ENCODE results near the gene CCL17.

The CCL17 gene

DNA sequence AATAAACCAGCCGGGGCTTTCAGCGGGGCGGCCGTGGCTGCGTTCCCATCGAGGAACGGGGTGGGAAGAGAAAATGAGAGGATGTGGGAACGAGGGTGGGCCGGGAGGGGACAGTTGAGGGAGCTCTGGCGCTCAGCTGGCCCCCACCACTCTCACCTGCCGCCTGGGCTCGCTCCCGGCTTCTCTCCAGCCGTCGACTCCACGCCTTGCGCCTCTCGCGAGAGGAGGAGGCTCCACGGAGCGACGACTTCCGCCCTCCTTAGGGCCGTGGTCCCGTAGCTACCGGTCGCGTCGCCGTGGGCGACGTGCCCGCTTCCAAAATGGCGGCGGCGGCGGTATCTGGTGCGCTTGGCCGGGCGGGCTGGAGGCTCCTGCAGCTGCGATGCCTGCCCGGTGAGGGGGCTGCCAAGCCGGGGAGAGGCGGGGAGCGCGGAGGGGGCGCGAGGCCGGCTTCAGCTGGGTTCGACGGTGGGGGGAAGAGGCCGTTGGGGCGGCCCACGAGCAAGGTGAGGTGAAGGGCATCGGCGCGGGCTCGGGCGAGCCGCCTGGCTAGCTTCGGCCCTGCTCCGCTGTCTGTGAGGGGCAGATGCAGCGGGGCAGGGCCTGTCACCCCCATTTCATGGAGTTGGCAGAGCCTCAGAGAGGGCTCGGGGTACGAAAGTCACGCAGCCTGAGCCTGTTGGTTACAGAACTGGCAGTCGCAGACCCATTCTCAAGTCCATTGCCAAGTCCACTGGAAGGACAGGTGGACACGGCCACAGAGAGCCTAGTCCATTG lies 42.8 kb downstream of the CCL17 start, which contains the start of the genes CIAPIN1 and COQ9:
Gene CIAPIN1 (minus strand): TSS at position 200 of the 777 bp plus-strand sequence. CDS start 6,457 bp downstream, outside the sequence.
Gene COQ9 (plus strand): TSS at position 294 of the 777 bp plus-strand sequence. CDS start 27 bp downstream, at position 321.
- H3K4me3 ChIP-seq (ENCODE audit: low read depth, low read length), result peak within 1 kb of the TSS; percentile 88
- TF ChIP-seq MYC (IDR thresholded peaks at IDR 0.05; ENCODE audit: low read depth, low read length) (peak; percentile 82), POLR2A (IDR thresholded peaks at IDR 0.05; ENCODE audit: extremely low read depth, insufficient read length) (peak; percentile 85)
- TF ChIP-seq, protein P1, sequence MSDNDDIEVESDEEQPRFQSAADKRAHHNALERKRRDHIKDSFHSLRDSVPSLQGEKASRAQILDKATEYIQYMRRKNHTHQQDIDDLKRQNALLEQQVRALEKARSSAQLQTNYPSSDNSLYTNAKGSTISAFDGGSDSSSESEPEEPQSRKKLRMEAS (IDR thresholded peaks at IDR 0.05; ENCODE audit: low read depth, low read length), result peak; percentile 90
- TF ChIP-seq, protein P2, sequence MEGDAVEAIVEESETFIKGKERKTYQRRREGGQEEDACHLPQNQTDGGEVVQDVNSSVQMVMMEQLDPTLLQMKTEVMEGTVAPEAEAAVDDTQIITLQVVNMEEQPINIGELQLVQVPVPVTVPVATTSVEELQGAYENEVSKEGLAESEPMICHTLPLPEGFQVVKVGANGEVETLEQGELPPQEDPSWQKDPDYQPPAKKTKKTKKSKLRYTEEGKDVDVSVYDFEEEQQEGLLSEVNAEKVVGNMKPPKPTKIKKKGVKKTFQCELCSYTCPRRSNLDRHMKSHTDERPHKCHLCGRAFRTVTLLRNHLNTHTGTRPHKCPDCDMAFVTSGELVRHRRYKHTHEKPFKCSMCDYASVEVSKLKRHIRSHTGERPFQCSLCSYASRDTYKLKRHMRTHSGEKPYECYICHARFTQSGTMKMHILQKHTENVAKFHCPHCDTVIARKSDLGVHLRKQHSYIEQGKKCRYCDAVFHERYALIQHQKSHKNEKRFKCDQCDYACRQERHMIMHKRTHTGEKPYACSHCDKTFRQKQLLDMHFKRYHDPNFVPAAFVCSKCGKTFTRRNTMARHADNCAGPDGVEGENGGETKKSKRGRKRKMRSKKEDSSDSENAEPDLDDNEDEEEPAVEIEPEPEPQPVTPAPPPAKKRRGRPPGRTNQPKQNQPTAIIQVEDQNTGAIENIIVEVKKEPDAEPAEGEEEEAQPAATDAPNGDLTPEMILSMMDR (IDR thresholded peaks at IDR 0.05; ENCODE audit: low read depth, low read length), result no peak

DNA sequence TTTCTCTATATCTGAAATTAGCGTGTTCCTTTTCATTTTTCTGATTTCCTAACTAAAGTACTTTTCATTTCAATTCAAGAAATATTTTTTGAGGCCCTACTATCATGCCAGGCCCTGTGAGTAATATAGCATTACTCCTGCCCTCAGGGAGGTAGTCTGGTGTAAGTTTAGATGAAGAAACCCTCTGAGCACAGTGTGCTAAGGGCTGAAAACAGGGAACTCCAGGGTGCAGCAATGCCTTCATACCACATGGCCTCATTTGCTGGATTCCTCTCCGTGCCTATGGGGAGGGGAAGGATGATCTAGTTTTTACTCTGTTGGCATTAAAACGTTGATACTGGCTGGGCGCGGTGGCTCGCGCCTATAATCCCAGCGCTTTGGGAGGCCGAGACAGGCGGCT lies 47.5 kb downstream of the CCL17 start:
- TF ChIP-seq MYC (IDR thresholded peaks at IDR 0.05; ENCODE audit: low read depth, low read length), result no peak

More for the DNA sequence above, 42.8 kb downstream of the CCL17 start, which contains the start of the genes CIAPIN1 and COQ9:
- DNase-seq (ENCODE audit: low read depth), result peak; percentile 95

DNA sequence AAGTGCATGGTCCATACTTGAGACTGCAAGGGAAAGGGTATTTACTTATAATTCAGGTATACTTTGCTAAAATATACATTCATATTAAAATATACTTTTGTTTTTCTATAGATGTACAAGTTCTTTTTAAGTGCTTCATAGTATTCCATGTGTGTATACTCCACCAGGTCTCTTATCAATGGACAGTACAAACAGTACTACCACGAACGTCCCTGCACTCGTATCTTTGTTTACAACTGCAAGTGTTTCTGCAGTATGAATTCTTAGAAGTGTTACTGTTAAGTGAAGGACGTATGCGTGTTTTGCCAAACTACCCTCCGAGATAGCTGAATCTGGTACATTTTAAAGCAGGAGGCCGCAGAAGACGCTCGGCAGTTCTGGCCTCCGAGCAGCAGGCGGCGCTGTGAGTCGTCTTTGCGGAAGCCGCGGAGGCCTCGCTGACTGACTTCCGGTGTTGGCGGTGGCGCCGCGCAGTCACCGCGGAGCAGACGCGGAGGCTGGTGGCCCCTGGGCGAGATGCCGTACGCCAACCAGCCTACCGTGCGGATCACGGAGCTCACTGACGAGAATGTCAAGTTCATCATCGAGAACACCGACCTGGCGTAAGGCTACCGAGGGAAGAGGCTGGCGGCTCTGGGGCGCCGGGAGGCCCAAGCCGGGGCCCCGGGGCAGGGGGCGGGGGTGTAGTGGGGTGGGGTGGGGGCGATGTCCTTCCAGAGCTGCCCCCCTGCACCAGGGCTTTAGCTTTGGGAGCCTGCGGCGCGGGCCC lies 57.8 kb downstream of the CCL17 start, which contains the start of gene POLR2C:
Gene POLR2C (plus strand): TSS at position 471 of the 769 bp plus-strand sequence. CDS start 46 bp downstream, at position 517.
- peak; percentile 91 for DNase-seq (ENCODE audit: low read depth)

More for the DNA sequence above, 47.5 kb downstream of the CCL17 start:
- no peak overlapping the region for H3K4me3 ChIP-seq (ENCODE audit: low read depth, low read length)
- no peak for DNase-seq (ENCODE audit: low read depth)

DNA sequence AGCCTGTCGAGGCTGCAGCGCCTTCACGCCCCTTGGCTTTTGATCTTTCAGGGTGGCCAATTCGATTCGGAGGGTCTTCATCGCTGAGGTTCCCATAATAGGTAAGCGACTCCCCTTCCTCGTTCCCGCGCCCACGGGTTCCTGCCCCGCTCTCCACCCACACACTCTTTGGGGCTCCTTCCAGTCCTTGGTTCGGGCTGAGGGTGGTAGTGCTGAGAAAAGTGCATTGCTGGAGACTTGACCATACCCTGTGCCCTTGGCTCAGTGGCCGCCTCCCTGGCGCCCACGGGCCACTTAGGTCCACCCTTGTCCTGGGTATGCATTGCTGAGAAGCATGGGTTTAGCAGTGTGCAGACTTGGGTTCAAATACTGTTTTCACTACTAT lies 58.4 kb downstream of the CCL17 start:
- DNase-seq (ENCODE audit: low read depth), result peak; percentile 34
- TF ChIP-seq MYC (IDR thresholded peaks at IDR 0.05; ENCODE audit: low read depth, low read length) (no peak), POLR2A (IDR thresholded peaks at IDR 0.05; ENCODE audit: extremely low read depth, insufficient read length) (no peak)
- TF ChIP-seq, protein P1 (IDR thresholded peaks at IDR 0.05; ENCODE audit: low read depth, low read length), result no peak
- TF ChIP-seq, protein P2 (IDR thresholded peaks at IDR 0.05; ENCODE audit: low read depth, low read length), result no peak
- peak overlapping the region; percentile 95 for H3K4me3 ChIP-seq (ENCODE audit: low read depth, low read length)

More for the DNA sequence above, 57.8 kb downstream of the CCL17 start, which contains the start of gene POLR2C:
- TF ChIP-seq MYC (IDR thresholded peaks at IDR 0.05; ENCODE audit: low read depth, low read length) (peak; percentile 55), POLR2A (IDR thresholded peaks at IDR 0.05; ENCODE audit: extremely low read depth, insufficient read length) (peak; percentile 96)
- TF ChIP-seq, protein P2 (IDR thresholded peaks at IDR 0.05; ENCODE audit: low read depth, low read length), result peak; percentile 75
- TF ChIP-seq, protein P1 (IDR thresholded peaks at IDR 0.05; ENCODE audit: low read depth, low read length), result peak; percentile 53; the same call in 1 of the 2 replicates
- peak within 1 kb of the TSS; percentile 95 for H3K4me3 ChIP-seq (ENCODE audit: low read depth, low read length)

DNA sequence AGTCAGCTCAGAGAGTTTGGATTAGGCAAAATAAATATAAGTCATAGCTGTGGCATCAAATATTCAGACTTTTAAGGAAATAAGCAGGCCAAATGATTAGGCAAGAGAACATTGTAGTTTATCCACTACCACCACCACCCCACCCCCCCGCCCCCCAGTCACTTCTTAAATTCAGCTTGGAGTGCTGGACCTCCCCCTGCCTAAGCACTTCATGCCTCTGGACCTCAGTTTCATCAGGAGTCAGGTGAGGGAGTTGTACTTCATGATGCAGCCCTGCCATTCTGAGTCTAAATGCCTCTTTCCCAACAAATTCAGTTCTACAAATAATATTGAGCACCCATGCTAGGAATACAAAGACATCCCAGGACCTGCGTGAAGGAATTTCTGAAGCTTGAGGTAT lies 60.0 kb downstream of the CCL17 start:
- DNase-seq (ENCODE audit: low read depth), result no peak
- H3K4me3 ChIP-seq (ENCODE audit: low read depth, low read length), result no peak overlapping the region
- no peak for TF ChIP-seq POLR2A (IDR thresholded peaks at IDR 0.05; ENCODE audit: extremely low read depth, insufficient read length)
- TF ChIP-seq, protein P1 (IDR thresholded peaks at IDR 0.05; ENCODE audit: low read depth, low read length), result no peak
- no peak for TF ChIP-seq MYC (IDR thresholded peaks at IDR 0.05; ENCODE audit: low read depth, low read length)
- TF ChIP-seq, protein P2 (IDR thresholded peaks at IDR 0.05; ENCODE audit: low read depth, low read length), result no peak

All from NB4 (cell line).